GM10266 (cell line): ENCODE measurements around the gene PIEZO1.

Source experiments
- DNase-seq: peaks from one replicate; pipeline ENCODE4 v3.0.0; 2012; ENCODE audit errors: extremely low spot score
- TF ChIP-seq, protein P1 (sequence below): IDR thresholded peaks from 2 replicates; pipeline ENCODE4 v1.5.1; 2012; ENCODE audit warnings: mild to moderate bottlenecking, low read depth; ENCODE audit not compliant: control insufficient read depth, insufficient read depth; ENCODE audit errors: missing control alignments

The PIEZO1 gene

DNA sequence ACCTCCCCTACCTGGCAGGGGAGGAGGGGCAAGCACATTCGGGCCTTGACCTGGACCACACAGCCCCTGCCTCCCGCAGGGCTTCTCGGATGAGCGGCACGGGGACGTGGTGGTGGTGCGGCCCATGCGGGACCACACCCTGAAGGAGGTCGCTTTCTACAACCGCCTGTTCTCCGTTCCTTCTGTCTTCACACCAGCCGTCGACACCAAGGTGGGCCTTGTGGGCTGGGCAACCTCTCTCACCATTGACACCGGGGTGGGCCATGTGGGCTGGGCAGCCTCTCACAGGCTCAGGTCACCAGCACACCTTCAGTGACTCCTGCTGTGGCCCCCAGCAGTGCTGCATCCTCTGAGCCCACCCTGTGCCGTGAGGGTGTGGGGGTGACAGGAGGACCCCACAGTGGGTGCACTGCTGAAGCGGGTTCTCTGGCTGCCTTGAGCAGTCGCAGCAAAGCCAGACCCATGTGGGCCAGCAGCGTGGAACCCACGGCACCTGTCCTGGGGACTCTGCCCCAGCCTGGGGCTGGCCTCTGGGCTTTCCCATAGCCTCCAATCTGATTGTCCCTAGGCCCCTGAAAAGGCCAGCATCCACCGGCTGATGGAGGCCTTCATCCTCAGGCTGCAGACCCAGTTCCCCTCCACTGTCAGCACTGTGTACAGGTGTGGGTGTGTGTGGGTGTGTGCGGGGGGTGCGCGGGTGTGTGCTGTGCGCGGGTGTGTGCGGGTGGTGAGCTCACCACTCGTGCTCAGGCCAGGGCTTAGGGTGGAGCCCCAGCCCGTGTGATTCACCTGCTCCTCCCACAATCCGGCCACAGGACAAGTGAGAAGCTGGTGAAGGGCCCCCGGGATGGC, 71.2 kb downstream of the PIEZO1 start:
- TF ChIP-seq, protein P1, sequence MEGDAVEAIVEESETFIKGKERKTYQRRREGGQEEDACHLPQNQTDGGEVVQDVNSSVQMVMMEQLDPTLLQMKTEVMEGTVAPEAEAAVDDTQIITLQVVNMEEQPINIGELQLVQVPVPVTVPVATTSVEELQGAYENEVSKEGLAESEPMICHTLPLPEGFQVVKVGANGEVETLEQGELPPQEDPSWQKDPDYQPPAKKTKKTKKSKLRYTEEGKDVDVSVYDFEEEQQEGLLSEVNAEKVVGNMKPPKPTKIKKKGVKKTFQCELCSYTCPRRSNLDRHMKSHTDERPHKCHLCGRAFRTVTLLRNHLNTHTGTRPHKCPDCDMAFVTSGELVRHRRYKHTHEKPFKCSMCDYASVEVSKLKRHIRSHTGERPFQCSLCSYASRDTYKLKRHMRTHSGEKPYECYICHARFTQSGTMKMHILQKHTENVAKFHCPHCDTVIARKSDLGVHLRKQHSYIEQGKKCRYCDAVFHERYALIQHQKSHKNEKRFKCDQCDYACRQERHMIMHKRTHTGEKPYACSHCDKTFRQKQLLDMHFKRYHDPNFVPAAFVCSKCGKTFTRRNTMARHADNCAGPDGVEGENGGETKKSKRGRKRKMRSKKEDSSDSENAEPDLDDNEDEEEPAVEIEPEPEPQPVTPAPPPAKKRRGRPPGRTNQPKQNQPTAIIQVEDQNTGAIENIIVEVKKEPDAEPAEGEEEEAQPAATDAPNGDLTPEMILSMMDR: no peak
- no peak for DNase-seq

DNA sequence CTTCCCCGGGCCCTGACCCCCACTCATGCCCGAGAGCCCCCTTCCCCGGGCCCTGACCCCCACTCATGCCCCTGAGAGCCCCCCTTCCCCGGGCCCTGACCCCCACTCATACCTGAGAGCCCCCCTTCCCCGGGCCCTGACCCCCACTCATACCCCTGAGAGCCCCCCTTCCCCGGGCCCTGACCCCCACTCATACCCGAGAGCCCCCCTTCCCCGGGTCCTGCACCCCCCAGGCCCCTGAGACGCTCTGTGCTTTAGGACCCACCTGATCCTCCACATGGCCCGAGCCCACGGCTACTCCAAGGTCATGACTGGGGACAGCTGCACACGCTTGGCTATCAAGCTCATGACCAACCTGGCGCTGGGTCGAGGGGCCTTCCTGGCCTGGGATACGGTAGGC, 72.0 kb downstream of the PIEZO1 start:
- TF ChIP-seq, protein P1: no peak
- DNase-seq: no peak

DNA sequence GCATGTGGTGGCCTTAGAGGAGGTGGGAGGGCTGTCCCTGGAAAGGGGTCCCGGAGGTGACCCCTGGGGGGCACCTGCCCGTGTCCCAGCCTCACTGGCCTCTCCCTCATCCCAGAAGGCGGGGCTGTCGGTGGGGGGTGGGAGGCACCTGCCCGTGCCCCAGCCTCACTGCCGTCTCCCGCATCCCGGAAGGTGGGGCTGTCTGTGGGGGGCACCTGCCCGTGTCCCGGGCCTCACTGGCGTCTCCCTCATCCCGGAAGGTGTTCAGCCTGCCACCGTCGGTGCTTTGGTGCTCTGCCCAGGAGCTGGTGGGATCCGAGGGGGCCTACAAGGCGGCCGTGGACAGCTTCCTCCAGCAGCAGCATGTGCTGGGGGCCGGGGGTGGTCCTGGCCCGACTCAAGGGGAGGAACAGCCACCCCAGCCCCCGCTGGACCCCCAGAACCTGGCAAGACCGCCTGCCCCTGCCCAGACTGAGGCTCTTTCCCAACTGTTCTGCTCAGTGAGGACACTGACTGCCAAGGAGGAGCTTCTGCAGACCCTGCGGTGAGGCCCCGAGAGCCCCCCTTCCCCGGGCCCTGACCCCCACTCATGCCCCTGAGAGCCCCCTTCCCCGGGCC, 72.5 kb downstream of the PIEZO1 start:
- TF ChIP-seq, protein P1: no peak
- no peak for DNase-seq

DNA sequence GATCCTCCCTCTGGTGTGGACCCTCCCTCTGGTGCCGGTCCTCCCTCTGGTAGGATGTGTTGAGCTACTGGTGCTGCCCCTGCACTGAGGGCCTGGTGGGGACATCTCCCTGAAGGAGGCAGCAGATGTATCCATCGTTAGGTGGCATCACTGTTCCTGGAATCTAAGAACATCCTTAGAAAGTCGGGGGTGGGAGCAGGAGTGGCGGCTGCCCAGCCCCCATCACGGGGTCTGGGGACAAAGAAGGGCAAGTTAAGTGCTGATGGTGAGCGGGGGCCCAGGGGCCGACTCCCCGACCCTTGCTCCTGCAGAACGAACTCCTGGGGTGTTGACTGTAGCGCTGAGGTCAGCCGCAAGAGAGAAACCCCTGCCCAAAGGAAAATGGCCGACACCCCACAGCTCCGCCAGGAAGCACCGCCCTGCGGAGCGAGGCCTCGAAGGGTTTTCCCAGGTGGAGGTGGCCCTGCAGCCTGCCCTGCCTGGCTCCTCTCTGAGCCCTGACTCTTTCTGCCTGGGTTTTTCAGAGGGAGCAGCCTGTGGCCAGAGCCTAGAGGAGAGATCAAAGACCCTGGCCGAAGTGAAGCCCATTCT, 73.2 kb downstream of the PIEZO1 start:
- TF ChIP-seq, protein P1: no peak
- no peak for DNase-seq

DNA sequence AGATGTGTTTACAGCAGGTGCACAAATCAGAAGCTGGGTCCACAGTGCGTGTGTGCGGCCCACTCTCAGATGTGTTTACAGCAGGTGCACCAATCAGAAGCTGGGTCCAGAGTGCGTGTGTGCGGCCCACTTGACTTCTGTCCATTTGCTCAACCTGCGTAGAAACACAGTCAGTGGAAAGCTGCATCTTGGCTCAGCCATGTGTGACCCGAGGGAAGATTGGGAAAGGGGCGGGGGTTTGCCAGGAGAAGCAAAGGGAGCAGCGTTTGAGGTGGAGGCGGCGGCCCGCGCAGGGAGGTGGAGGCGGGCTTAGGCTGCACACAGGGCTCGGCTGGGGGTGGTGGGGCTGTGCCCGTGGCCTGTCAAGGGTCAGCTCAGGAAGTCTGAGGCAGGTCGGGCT, 74.5 kb downstream of the PIEZO1 start:
- TF ChIP-seq, protein P1: no peak
- DNase-seq: no peak

DNA sequence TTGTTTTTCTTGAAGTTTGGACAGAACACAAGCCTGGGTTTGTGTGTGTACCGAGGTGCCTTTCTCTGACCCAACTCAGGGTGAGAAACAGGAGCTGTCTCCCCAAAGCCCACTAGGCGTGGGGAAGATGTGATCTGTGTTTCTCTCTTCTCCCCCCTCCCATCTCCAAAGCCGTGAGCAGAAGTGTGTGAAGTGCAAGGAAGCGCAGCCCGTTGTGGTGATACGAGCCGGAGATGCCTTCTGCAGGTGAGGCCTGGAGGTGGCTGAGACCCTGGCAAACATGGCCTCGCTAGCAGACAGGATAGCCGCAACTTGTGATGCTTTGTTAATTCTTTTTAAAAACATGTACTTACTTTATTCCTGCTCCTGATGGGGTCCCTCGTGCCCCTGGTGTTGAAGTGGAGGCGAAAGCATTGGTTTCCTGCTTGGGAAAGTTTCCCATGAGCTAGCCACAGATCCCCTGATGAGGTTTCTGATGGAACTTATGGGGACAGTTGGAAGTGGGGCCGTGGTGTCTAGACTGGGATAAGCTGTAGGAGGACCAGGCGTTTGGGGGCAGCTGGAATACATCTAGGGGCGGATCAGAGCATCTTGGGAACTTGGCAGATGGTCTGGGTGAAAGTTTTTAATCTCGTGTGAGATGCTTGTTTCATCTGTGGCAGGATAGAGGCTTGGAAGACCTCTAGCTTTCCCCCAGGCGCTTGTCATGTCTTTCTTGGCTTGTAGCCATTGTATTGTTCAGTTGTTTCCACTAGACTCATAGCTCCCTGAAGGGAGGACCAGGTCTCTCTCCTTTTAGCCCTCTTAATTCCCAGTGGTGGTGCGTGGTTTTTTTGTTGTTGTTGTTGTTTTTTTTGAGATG, 77.8 kb downstream of the PIEZO1 start:
- TF ChIP-seq, protein P1: no peak
- DNase-seq: no peak
